ENCODE results near the gene CCM2. TPM values are rescaled to one million over a fixed set of nuclear protein-coding genes. Genes with fewer than 3 reads are reported as not detected.
A peak's percentile ranks its signal among the peaks of the same experiment; 100 is the strongest.

The CCM2 gene
- total RNA-seq, 2 experiments from 2014 or later, result 48.8 to 52.8 TPM

DNA sequence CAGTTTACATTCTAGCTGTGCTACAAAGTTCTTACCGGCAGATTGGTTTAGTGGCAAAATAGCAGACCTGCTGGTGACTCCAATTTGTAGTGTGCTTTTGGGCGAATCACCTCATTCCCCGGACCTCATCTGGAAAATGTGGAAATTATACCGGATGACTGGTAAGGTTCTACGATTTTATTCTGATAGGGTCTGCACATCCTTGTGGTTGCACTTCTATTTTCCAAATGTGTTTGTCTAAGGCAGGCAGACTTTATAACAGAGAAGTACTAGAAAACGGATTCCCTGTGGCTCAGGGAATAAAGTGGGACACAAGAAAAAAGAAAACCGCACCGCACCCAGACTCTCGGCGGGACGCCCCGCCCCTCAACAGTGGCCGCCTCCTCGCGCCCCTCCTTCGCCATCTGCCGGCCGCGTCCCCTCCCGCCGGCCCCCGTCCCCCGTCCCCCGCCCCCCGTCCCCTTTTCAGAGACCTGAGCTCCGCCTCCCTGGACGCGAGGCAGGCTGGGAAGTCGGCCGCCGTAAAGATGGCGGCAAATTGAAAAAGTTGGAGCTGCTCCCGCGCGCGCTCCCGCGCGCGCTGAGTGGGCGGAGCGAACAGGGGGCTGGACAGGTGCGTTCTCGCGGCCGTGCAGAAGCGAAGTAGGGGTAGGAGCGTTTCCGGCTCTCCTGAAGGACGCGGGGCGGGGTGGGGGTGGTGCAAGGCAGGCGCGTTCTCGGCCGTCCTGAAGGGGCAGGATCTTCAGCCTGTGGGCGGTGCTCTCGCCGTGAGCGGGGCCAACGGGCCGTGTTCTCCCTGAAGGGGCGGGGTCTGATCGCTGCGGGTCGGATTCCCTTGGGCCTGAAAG lies 532 bp upstream of the CCM2 start:
- H3K27ac Mint-ChIP-seq, result peak overlapping the region; percentile 99
- Histone ChIP-seq H3K27me3 (ENCODE audit: control insufficient read depth in 1 of 2, insufficient read depth in 2 of 2, low read length in 2 of 2) (no peaks in the 10 kb centered on the region), H3K4me3 (ENCODE audit: low read length) (peak overlapping the region; percentile 69), H3K27ac (ENCODE audit: low read depth in 1 of 2, low read length in 2 of 2) (peak overlapping the region; percentile 76 to 78), H3K9me3 (ENCODE audit: control insufficient read depth in 1 of 2, insufficient read depth in 1 of 2, low read length in 2 of 2) (no peaks in the 10 kb centered on the region), H3K36me3 (ENCODE audit: insufficient read depth, low read length) (peaks cover 8% of the 10 kb centered on the region), H3K4me1 (ENCODE audit: insufficient read depth, low read length) (peaks cover 58% of the 10 kb centered on the region)
- no peaks in the 10 kb centered on the region for H3K27me3 Mint-ChIP-seq
- ChIA-PET POLR2A (interaction anchor here (0.5 to 10.2 kb wide), 19 partner anchors 10 to 510 kb away, joined by 3 to 367 read pairs (median 4); partner anchors contain the start of genes MYO1G, OGDH, PURB and TBRG4), CTCF (interaction anchor here (0.6 to 7.6 kb wide), 8 partner anchors 13 to 155 kb away, joined by 3 to 62 read pairs (median 6); partner anchors contain the start of gene MYO1G)
- H3K4me1 Mint-ChIP-seq (ENCODE audit: low read depth), result peaks cover 52% of the 10 kb centered on the region
- peak overlapping the region; percentile 99 for H3K4me3 Mint-ChIP-seq
- intact Hi-C loops (cut with DNase I, micrococcal nuclease), result loop anchor here (1.0 to 5.0 kb wide), 4 partner anchors 111 to 152 kb away; partner anchors contain the start of genes TBRG4 (in 2 of the 2), H2AZ2 (in 1 of the 2) and PURB (in 1 of the 2)
- no peaks in the 10 kb centered on the region for H3K9me3 Mint-ChIP-seq
- H3K36me3 Mint-ChIP-seq (ENCODE audit: low read depth), result peaks cover 13% of the 10 kb centered on the region
- no peak for TF ChIP-seq CTCF (IDR thresholded peaks at IDR 0.05)
- ATAC-seq (ENCODE audit: poor library complexity) (peak; percentile 79), DNase-seq (peak; percentile 98 to 100 (median 99))

DNA sequence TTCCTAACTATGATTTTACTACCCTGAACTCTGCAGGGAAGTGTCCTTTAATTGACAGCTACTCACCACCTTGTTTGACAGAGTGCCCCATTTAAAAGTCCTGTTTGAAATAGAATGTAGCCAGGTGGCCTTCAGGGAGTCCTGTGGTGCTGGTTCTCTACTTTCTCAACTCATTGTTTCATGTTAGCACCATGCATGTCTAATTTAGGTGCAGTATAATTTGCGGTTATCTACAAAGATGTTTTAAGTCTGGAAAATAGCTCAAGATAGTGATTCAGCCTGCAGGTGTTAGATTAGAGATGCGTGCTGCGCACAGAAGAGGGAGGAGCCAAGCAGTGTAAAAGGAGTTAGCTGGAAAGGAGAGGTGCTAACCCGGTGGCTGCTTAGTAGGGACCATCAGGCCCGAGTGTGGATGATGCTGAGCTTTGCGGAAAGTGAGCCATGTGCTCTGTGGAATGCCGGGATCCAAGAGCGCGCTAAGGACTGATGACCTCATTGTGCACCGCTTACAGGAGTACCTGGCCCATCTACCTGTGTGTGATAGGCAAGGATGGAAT lies 1.2 kb downstream of the CCM2 start:
- H3K27me3 Mint-ChIP-seq, result no peaks in the 10 kb centered on the region
- H3K4me1 ChIP-seq (ENCODE audit: insufficient read depth, low read length), result peaks cover 58% of the 10 kb centered on the region
- intact Hi-C loops (cut with DNase I, micrococcal nuclease), result loop anchor here (1.0 to 5.0 kb wide), 5 partner anchors 15 to 154 kb away; partner anchors contain the start of genes H2AZ2 (in 1 of the 2), MYO1G (in 1 of the 2) and TBRG4 (in 1 of the 2)
- H3K27me3 ChIP-seq (ENCODE audit: control insufficient read depth in 1 of 2, insufficient read depth in 2 of 2, low read length in 2 of 2), result no peaks in the 10 kb centered on the region
- H3K36me3 Mint-ChIP-seq (ENCODE audit: low read depth), result peaks cover 13% of the 10 kb centered on the region
- no peak for TF ChIP-seq CTCF (IDR thresholded peaks at IDR 0.05)
- peaks cover 11% of the 10 kb centered on the region for H3K36me3 ChIP-seq (ENCODE audit: insufficient read depth, low read length)
- peak; percentile 59 for ATAC-seq (ENCODE audit: poor library complexity)
- H3K4me3 ChIP-seq (ENCODE audit: low read length), result peak overlapping the region; percentile 78
- DNase-seq, result peak; percentile 29 to 89 (median 66)
- POLR2A ChIA-PET, result interaction anchor here (0.8 to 10.2 kb wide), 22 partner anchors 10 to 511 kb away, joined by 3 to 367 read pairs (median 9); partner anchors contain the start of genes MYO1G, NUDCD3, OGDH and PURB
- no peaks in the 10 kb centered on the region for H3K9me3 ChIP-seq (ENCODE audit: control insufficient read depth in 1 of 2, insufficient read depth in 1 of 2, low read length in 2 of 2)
- H3K27ac ChIP-seq (ENCODE audit: low read depth in 1 of 2, low read length in 2 of 2), result peak overlapping the region in 1 of 2 donors; percentile 87
- peak overlapping the region; percentile 87 for H3K4me3 Mint-ChIP-seq
- peaks cover 49% of the 10 kb centered on the region for H3K4me1 Mint-ChIP-seq (ENCODE audit: low read depth)
- no peaks in the 10 kb centered on the region for H3K9me3 Mint-ChIP-seq
- peak overlapping the region; percentile 89 for H3K27ac Mint-ChIP-seq
- CTCF ChIA-PET, result interaction anchor here (0.9 to 7.6 kb wide), 17 partner anchors 13 to 144 kb away, joined by 3 to 62 read pairs (median 5); partner anchors contain the start of genes MYO1G and TBRG4

- Histone ChIP-seq H3K9me3 (ENCODE audit: control insufficient read depth in 1 of 2, insufficient read depth in 1 of 2, low read length in 2 of 2) (no peaks in the 10 kb centered on the region), H3K4me3 (ENCODE audit: low read length) (no peak overlapping the region), H3K27ac (ENCODE audit: low read depth in 1 of 2, low read length in 2 of 2) (peak overlapping the region in 1 of 2 donors; percentile 87), H3K36me3 (ENCODE audit: insufficient read depth, low read length) (peaks cover 11% of the 10 kb centered on the region), H3K27me3 (ENCODE audit: control insufficient read depth in 1 of 2, insufficient read depth in 2 of 2, low read length in 2 of 2) (no peaks in the 10 kb centered on the region), H3K4me1 (ENCODE audit: insufficient read depth, low read length) (peaks cover 56% of the 10 kb centered on the region)
- no peak for TF ChIP-seq CTCF (IDR thresholded peaks at IDR 0.05)
- ATAC-seq (ENCODE audit: poor library complexity) (no peak), DNase-seq (no peak)
- H3K36me3 Mint-ChIP-seq (ENCODE audit: low read depth), result peaks cover 13% of the 10 kb centered on the region
- peaks cover 52% of the 10 kb centered on the region for H3K4me1 Mint-ChIP-seq (ENCODE audit: low read depth)
- CTCF ChIA-PET, result interaction anchor here (0.9 to 7.6 kb wide), 16 partner anchors 12 to 145 kb away, joined by 3 to 62 read pairs (median 4); partner anchors contain the start of genes MYO1G and TBRG4
- no peaks in the 10 kb centered on the region for H3K9me3 Mint-ChIP-seq
- H3K27me3 Mint-ChIP-seq, result no peaks in the 10 kb centered on the region
- POLR2A ChIA-PET, result interaction anchor here (0.6 to 10.2 kb wide), 21 partner anchors 9 to 512 kb away, joined by 3 to 367 read pairs (median 9); partner anchors contain the start of genes MYO1G, NUDCD3, OGDH and PURB
- peak overlapping the region; percentile 2 for H3K4me3 Mint-ChIP-seq
- H3K27ac Mint-ChIP-seq, result peak overlapping the region; percentile 89
- intact Hi-C loops (cut with DNase I, micrococcal nuclease), result loop anchor here (1.0 to 5.0 kb wide), 6 partner anchors 16 to 155 kb away; partner anchors contain the start of genes H2AZ2 (in 1 of the 2), MYO1G (in 1 of the 2) and TBRG4 (in 1 of the 2)
These were observed 1.8 kb downstream of the CCM2 start for GRCh38 chr7:45001826-45002225.
